Measurements from ENCODE around the gene CUL2.

The CUL2 gene

DNA sequence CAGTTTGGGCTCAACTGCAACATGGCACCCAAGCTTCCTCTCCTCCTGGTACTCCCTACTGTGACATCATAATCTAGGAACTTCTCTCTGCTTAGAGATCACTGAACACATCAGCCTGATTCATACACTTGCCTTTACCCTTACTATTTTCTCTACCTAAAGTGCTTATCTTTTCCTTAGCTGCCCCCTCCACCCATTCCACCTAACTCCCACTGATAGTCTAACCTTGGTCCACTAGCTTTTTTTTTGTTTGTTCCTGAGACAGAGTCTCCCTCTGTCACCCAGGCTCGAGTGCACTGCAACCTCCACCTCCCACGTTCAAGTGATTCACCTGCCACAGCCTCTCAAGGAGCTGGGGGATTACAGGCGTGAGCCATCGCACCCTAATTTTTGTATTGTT, 15.9 kb downstream of the CUL2 start:
- peaks cover 2% of the 10 kb centered on the region for H3K79me1 ChIP-seq (ENCODE audit: low read depth, low read length)
- H2AK5ac ChIP-seq (ENCODE audit: low read depth, low read length) = no peak overlapping the region
- no peak overlapping the region for H3K23ac ChIP-seq (ENCODE audit: low read depth, low read length, poor library complexity)
- no peaks in the 10 kb centered on the region for H3K27me3 ChIP-seq (ENCODE audit: control insufficient read depth in 3 of 3, insufficient read depth in 3 of 3, low read depth in 1 of 3, low read length in 3 of 3)
- H2BK15ac ChIP-seq (ENCODE audit: low read length) = no peak overlapping the region
- H3K4me1 ChIP-seq (ENCODE audit: control insufficient read depth in 2 of 2, insufficient read depth in 1 of 2, low read depth in 1 of 2, low read length in 2 of 2) = no peaks in the 10 kb centered on the region
- no peak overlapping the region for H3K4me2 ChIP-seq (ENCODE audit: insufficient read depth, low read length, poor library complexity, severe bottlenecking)
- no peak overlapping the region for H4K8ac ChIP-seq (ENCODE audit: low read depth, low read length)
- no peak overlapping the region for H4K91ac ChIP-seq (ENCODE audit: low read depth, low read length, poor library complexity)
- no CpG with 5 or more reads among the region's 4 CpGs for WGBS, 2 donors (ENCODE audit: extremely low coverage in 2 of 2, insufficient read length in 2 of 2, insufficient replicate concordance in 1 of 2)
- DNase-seq (ENCODE audit: low spot score) = no peak
- no peak overlapping the region for H3K4ac ChIP-seq (ENCODE audit: low read length)
- peaks cover 1 to 21% of the 10 kb centered on the region in 2 donors for H3K36me3 ChIP-seq (replicated peaks in 1 of 2; ENCODE audit: control insufficient read depth in 2 of 2, insufficient read depth in 2 of 2, low read length in 2 of 2)
- H3K18ac ChIP-seq (ENCODE audit: low read length) = no peak overlapping the region
- H2AFZ ChIP-seq (ENCODE audit: low read length) = no peak overlapping the region
- H2BK120ac ChIP-seq (ENCODE audit: low read depth, low read length) = no peak overlapping the region
- H2BK12ac ChIP-seq (ENCODE audit: low read length) = no peak overlapping the region
- no peak overlapping the region for H3K9ac ChIP-seq (ENCODE audit: low read depth, low read length, poor library complexity)
- H3K14ac ChIP-seq (ENCODE audit: low read length) = no peak overlapping the region
- no peaks in the 10 kb centered on the region for H3K9me3 ChIP-seq (replicated peaks in 1 of 2; ENCODE audit: control insufficient read depth in 2 of 2, insufficient read depth in 1 of 2, low read depth in 1 of 2, low read length in 2 of 2)
- no peak overlapping the region for H3K4me3 ChIP-seq (ENCODE audit: low read length in 2 of 2)
- no peak overlapping the region for H3K27ac ChIP-seq (replicated peaks; ENCODE audit: low read length)
- H2BK5ac ChIP-seq (ENCODE audit: low read length) = no peak overlapping the region

GRCh38 chr10:35070521-35070920, 19.6 kb downstream of the CUL2 start:
- no CpG with 5 or more reads among the region's 3 CpGs for WGBS, 2 donors (ENCODE audit: extremely low coverage in 2 of 2, insufficient read length in 2 of 2, insufficient replicate concordance in 1 of 2)
- H3K36me3 ChIP-seq (replicated peaks in 1 of 2; ENCODE audit: control insufficient read depth in 2 of 2, insufficient read depth in 2 of 2, low read length in 2 of 2) = peaks cover 1 to 39% of the 10 kb centered on the region in 2 donors
- no peak for DNase-seq (ENCODE audit: low spot score)

GRCh38 chr10:35063837-35064454, 26.2 kb downstream of the CUL2 start:
- H3K14ac ChIP-seq (ENCODE audit: low read length) = no peak overlapping the region
- no peak overlapping the region for H3K27ac ChIP-seq (replicated peaks; ENCODE audit: low read length)
- H3K27me3 ChIP-seq (ENCODE audit: control insufficient read depth in 3 of 3, insufficient read depth in 3 of 3, low read depth in 1 of 3, low read length in 3 of 3) = no peaks in the 10 kb centered on the region
- H3K18ac ChIP-seq (ENCODE audit: low read length) = no peak overlapping the region
- no peak overlapping the region for H3K9ac ChIP-seq (ENCODE audit: low read depth, low read length, poor library complexity)
- no peak overlapping the region for H3K4ac ChIP-seq (ENCODE audit: low read length)
- H3K9me3 ChIP-seq (replicated peaks in 1 of 2; ENCODE audit: control insufficient read depth in 2 of 2, insufficient read depth in 1 of 2, low read depth in 1 of 2, low read length in 2 of 2) = no peaks in the 10 kb centered on the region
- no peak overlapping the region for H3K4me3 ChIP-seq (ENCODE audit: low read length in 2 of 2)
- H2BK120ac ChIP-seq (ENCODE audit: low read depth, low read length) = no peak overlapping the region
- H3K4me2 ChIP-seq (ENCODE audit: insufficient read depth, low read length, poor library complexity, severe bottlenecking) = no peak overlapping the region
- H2BK5ac ChIP-seq (ENCODE audit: low read length) = no peak overlapping the region
- no peak overlapping the region for H4K8ac ChIP-seq (ENCODE audit: low read depth, low read length)
- no peak overlapping the region for H2AFZ ChIP-seq (ENCODE audit: low read length)
- H3K36me3 ChIP-seq (replicated peaks in 1 of 2; ENCODE audit: control insufficient read depth in 2 of 2, insufficient read depth in 2 of 2, low read length in 2 of 2) = peaks cover 0 to 80% of the 10 kb centered on the region in 2 donors
- H3K79me1 ChIP-seq (ENCODE audit: low read depth, low read length) = no peaks in the 10 kb centered on the region
- H3K4me1 ChIP-seq (ENCODE audit: control insufficient read depth in 2 of 2, insufficient read depth in 1 of 2, low read depth in 1 of 2, low read length in 2 of 2) = no peaks in the 10 kb centered on the region
- H2AK5ac ChIP-seq (ENCODE audit: low read depth, low read length) = no peak overlapping the region
- H2BK12ac ChIP-seq (ENCODE audit: low read length) = no peak overlapping the region
- H3K23ac ChIP-seq (ENCODE audit: low read depth, low read length, poor library complexity) = no peak overlapping the region
- H2BK15ac ChIP-seq (ENCODE audit: low read length) = no peak overlapping the region
- H4K91ac ChIP-seq (ENCODE audit: low read depth, low read length, poor library complexity) = no peak overlapping the region
- DNase-seq (ENCODE audit: low spot score) = no peak
- 100% methylated on average over 1 of the region's 3 CpGs; no CpG with 5 or more reads in 1 of the 2 donors for WGBS, 2 donors (ENCODE audit: extremely low coverage in 2 of 2, insufficient read length in 2 of 2, insufficient replicate concordance in 1 of 2)

More at GRCh38 chr10:35070521-35070920, 19.6 kb downstream of the CUL2 start:
- Histone ChIP-seq H3K23ac (ENCODE audit: low read depth, low read length, poor library complexity) (no peak overlapping the region), H3K4me2 (ENCODE audit: insufficient read depth, low read length, poor library complexity, severe bottlenecking) (no peak overlapping the region), H3K9ac (ENCODE audit: low read depth, low read length, poor library complexity) (no peak overlapping the region), H2AK5ac (ENCODE audit: low read depth, low read length) (no peak overlapping the region), H3K18ac (ENCODE audit: low read length) (no peak overlapping the region), H4K8ac (ENCODE audit: low read depth, low read length) (no peak overlapping the region), H3K4me3 (ENCODE audit: low read length in 2 of 2) (no peak overlapping the region), H2BK12ac (ENCODE audit: low read length) (no peak overlapping the region), H3K27me3 (ENCODE audit: control insufficient read depth in 3 of 3, insufficient read depth in 3 of 3, low read depth in 1 of 3, low read length in 3 of 3) (no peaks in the 10 kb centered on the region), H3K14ac (ENCODE audit: low read length) (no peak overlapping the region), H2BK15ac (ENCODE audit: low read length) (no peak overlapping the region), H2BK5ac (ENCODE audit: low read length) (no peak overlapping the region), H3K9me3 (replicated peaks in 1 of 2; ENCODE audit: control insufficient read depth in 2 of 2, insufficient read depth in 1 of 2, low read depth in 1 of 2, low read length in 2 of 2) (no peaks in the 10 kb centered on the region), H3K4me1 (ENCODE audit: control insufficient read depth in 2 of 2, insufficient read depth in 1 of 2, low read depth in 1 of 2, low read length in 2 of 2) (no peaks in the 10 kb centered on the region), H3K4ac (ENCODE audit: low read length) (no peak overlapping the region), H2AFZ (ENCODE audit: low read length) (no peak overlapping the region), H3K79me1 (ENCODE audit: low read depth, low read length) (peaks cover 2% of the 10 kb centered on the region), H3K27ac (replicated peaks; ENCODE audit: low read length) (no peak overlapping the region), H4K91ac (ENCODE audit: low read depth, low read length, poor library complexity) (no peak overlapping the region), H2BK120ac (ENCODE audit: low read depth, low read length) (no peak overlapping the region)

DNA sequence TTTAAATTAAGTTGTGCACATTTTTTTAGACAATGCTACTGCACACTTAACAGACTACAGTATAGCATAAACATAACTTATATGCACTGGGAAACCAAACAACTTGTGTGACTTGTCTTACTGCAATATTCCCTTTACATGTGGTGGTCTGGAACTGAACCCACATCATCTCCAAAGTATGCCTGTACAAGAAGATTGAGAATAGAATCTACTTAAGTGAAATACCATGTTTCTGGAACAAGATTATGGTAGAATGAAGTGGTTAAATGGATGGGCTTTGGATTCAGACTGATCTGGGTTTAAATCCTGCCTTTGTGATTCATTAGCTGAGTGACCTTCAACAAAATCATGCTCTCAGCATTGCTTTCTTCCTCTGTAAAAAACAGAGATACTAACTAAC, 30.7 kb downstream of the CUL2 start:
- Histone ChIP-seq H2BK15ac (ENCODE audit: low read length) (no peak overlapping the region), H3K9ac (ENCODE audit: low read depth, low read length, poor library complexity) (no peak overlapping the region), H3K14ac (ENCODE audit: low read length) (no peak overlapping the region), H3K4me3 (ENCODE audit: low read length in 2 of 2) (no peak overlapping the region), H3K36me3 (replicated peaks in 1 of 2; ENCODE audit: control insufficient read depth in 2 of 2, insufficient read depth in 2 of 2, low read length in 2 of 2) (peaks cover 0 to 78% of the 10 kb centered on the region in 2 donors), H3K23ac (ENCODE audit: low read depth, low read length, poor library complexity) (no peak overlapping the region), H3K18ac (ENCODE audit: low read length) (no peak overlapping the region), H2BK12ac (ENCODE audit: low read length) (no peak overlapping the region), H4K91ac (ENCODE audit: low read depth, low read length, poor library complexity) (no peak overlapping the region), H3K4ac (ENCODE audit: low read length) (no peak overlapping the region), H3K4me1 (ENCODE audit: control insufficient read depth in 2 of 2, insufficient read depth in 1 of 2, low read depth in 1 of 2, low read length in 2 of 2) (no peaks in the 10 kb centered on the region), H3K27ac (replicated peaks; ENCODE audit: low read length) (no peak overlapping the region), H3K4me2 (ENCODE audit: insufficient read depth, low read length, poor library complexity, severe bottlenecking) (no peak overlapping the region), H3K27me3 (ENCODE audit: control insufficient read depth in 3 of 3, insufficient read depth in 3 of 3, low read depth in 1 of 3, low read length in 3 of 3) (no peaks in the 10 kb centered on the region), H3K79me1 (ENCODE audit: low read depth, low read length) (no peaks in the 10 kb centered on the region), H2AFZ (ENCODE audit: low read length) (no peak overlapping the region), H4K8ac (ENCODE audit: low read depth, low read length) (no peak overlapping the region), H2BK120ac (ENCODE audit: low read depth, low read length) (no peak overlapping the region), H2BK5ac (ENCODE audit: low read length) (no peak overlapping the region), H3K9me3 (replicated peaks in 1 of 2; ENCODE audit: control insufficient read depth in 2 of 2, insufficient read depth in 1 of 2, low read depth in 1 of 2, low read length in 2 of 2) (no peaks in the 10 kb centered on the region), H2AK5ac (ENCODE audit: low read depth, low read length) (no peak overlapping the region)
- DNase-seq (ENCODE audit: low spot score) = no peak

Data from neuronal stem cell (in vitro differentiated cells).